IMR-90 (cell line): ENCODE results near the gene PRMT5.
A peak's percentile ranks its signal among the peaks of the same experiment; 100 is the strongest.

ENCODE experiments used
- BHLHE40 ChIP-seq: fragments of 150-350 bp; IDR thresholded peaks from 2 replicates; pipeline ENCODE4 v1.6.1; 2016; ENCODE audit warnings: mild to moderate bottlenecking, low read depth, low read length
- CEBPB ChIP-seq: IDR thresholded peaks from 2 replicates; pipeline ENCODE4 v1.6.1; 2012; ENCODE audit warnings: low read depth, low read length, improper control_type of control experiment
- CHD1 ChIP-seq: IDR thresholded peaks from 2 replicates; pipeline ENCODE4 v1.6.1; 2012; ENCODE audit warnings: low read depth, low read length, improper control_type of control experiment
- FOS ChIP-seq: fragments of 150-350 bp; IDR thresholded peaks from 2 replicates; pipeline ENCODE4 v1.6.1; 2016; ENCODE audit warnings: low read depth, low read length
- MXI1 ChIP-seq: IDR thresholded peaks from 2 replicates; pipeline ENCODE4 v1.6.1; 2012; ENCODE audit warnings: low read depth, mild to moderate bottlenecking, low read length, moderate library complexity, borderline replicate concordance
- NFE2L2 ChIP-seq: fragments of 150-350 bp; IDR thresholded peaks from 2 replicates; pipeline ENCODE4 v1.6.1; 2016; ENCODE audit warnings: low read depth, mild to moderate bottlenecking, low read length
- POLR2A ChIP-seq: IDR thresholded peaks from 2 replicates; pipeline ENCODE4 v1.6.1; 2012; ENCODE audit warnings: mild to moderate bottlenecking, low read depth, low read length
- RAD21 ChIP-seq: IDR thresholded peaks from 2 replicates; pipeline ENCODE4 v1.6.1; 2012; ENCODE audit warnings: low read length, improper control_type of control experiment
- RFX5 ChIP-seq: IDR thresholded peaks from 2 replicates; pipeline ENCODE4 v1.8.0; 2012; ENCODE audit warnings: low read depth, mild to moderate bottlenecking, low read length, moderate library complexity
- TF ChIP-seq, protein P1 (sequence below): conservative IDR thresholded peaks from 2 replicates; pipeline ENCODE4 v1.5.1; 2012; ENCODE audit warnings: mild to moderate bottlenecking, low read depth, low read length, improper control_type of control experiment
- TF ChIP-seq, protein P2 (sequence below): fragments of 150-350 bp; IDR thresholded peaks from 2 replicates; pipeline ENCODE4 v1.6.1; 2016; ENCODE audit warnings: low read depth, mild to moderate bottlenecking, low read length, moderate library complexity, borderline replicate concordance

DNA sequence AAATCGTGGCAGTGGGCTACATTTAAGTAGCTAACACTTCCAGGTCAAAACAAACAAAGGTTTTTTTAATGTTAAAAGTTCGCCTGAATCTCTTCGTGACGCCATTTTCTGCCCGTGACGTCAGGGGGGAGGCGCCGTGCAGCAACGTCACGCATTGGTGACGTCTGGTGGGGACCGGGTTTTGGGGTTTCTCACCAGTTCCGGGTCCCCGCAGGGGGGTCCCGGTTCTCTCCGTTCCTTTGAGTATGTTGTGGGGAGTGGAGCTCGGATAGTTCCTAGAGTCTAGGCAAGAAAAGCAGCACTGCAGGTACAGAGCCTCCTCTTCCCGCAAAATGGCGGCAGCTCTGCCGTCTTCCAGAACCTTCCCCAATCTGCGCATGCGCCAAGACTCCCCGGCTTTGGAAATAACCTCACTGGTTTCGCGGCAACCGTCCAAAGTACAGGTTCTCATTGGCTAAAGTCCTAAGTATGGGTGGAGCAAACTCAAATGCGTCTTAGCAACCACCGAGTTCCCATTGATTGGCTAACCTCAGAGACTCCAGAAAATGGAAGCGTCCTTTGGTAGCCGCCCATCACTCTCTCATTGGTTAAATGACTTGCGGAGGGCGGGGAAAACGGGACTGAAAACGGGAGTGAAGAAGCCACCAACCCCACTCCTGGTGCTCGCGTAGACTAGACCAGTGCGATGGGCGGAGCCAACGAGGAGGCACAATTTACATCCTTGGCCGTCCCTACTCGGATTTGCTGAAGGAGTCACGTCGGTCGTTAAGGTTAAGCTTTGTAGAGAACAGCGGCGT lies 10.2 kb downstream of the PRMT5 start, which contains the start of gene RBM23:
- TF ChIP-seq MXI1 (no peak), BHLHE40 (0 out of 2 replicates have a peak, but pooled peaks have one; percentile 29), CHD1 (no peak), CEBPB (peak; percentile 80), FOS (0 out of 2 replicates have a peak, but pooled peaks have one; percentile 23), POLR2A (peak; percentile 88), RAD21 (no peak), RFX5 (peak; percentile 71), NFE2L2 (no peak)
- TF ChIP-seq, protein P1, sequence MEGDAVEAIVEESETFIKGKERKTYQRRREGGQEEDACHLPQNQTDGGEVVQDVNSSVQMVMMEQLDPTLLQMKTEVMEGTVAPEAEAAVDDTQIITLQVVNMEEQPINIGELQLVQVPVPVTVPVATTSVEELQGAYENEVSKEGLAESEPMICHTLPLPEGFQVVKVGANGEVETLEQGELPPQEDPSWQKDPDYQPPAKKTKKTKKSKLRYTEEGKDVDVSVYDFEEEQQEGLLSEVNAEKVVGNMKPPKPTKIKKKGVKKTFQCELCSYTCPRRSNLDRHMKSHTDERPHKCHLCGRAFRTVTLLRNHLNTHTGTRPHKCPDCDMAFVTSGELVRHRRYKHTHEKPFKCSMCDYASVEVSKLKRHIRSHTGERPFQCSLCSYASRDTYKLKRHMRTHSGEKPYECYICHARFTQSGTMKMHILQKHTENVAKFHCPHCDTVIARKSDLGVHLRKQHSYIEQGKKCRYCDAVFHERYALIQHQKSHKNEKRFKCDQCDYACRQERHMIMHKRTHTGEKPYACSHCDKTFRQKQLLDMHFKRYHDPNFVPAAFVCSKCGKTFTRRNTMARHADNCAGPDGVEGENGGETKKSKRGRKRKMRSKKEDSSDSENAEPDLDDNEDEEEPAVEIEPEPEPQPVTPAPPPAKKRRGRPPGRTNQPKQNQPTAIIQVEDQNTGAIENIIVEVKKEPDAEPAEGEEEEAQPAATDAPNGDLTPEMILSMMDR = no peak
- TF ChIP-seq, protein P2, sequence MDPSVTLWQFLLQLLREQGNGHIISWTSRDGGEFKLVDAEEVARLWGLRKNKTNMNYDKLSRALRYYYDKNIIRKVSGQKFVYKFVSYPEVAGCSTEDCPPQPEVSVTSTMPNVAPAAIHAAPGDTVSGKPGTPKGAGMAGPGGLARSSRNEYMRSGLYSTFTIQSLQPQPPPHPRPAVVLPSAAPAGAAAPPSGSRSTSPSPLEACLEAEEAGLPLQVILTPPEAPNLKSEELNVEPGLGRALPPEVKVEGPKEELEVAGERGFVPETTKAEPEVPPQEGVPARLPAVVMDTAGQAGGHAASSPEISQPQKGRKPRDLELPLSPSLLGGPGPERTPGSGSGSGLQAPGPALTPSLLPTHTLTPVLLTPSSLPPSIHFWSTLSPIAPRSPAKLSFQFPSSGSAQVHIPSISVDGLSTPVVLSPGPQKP = no peak
